Fibroblast of lung (primary cell): ENCODE measurements around the gene DDX49. TPM values are rescaled to one million over a fixed set of nuclear protein-coding genes. Genes with fewer than 3 reads are reported as not detected.

Experiments
- DNase-seq, 2 donors: peaks; one replicate each; pipeline versions ENCODE4 v3.0.0 to v3.0.0-alpha.2; 2010; ENCODE audit warnings: low read depth in 2 of 2
- H2AFZ ChIP-seq: 2 replicates; pipeline ENCODE4 v1.5.1; 2012; ENCODE audit warnings: low read length, control low read depth, inconsistent platforms
- H3K27ac ChIP-seq: 2 replicates; pipeline ENCODE4 v1.5.1; 2011; ENCODE audit warnings: low read length, control low read depth; ENCODE audit not compliant: insufficient read depth
- H3K27me3 ChIP-seq: 2 replicates; pipeline ENCODE4 v1.5.1; 2011; ENCODE audit warnings: mild to moderate bottlenecking, low read length; ENCODE audit not compliant: control insufficient read depth, insufficient read depth
- H3K36me3 ChIP-seq: 2 replicates; pipeline ENCODE4 v1.5.1; 2011; ENCODE audit warnings: low read length; ENCODE audit not compliant: control insufficient read depth, insufficient read depth
- H3K4me1 ChIP-seq: 2 replicates; pipeline ENCODE4 v1.5.1; 2011; ENCODE audit warnings: low read length; ENCODE audit not compliant: control insufficient read depth, insufficient read depth; ENCODE audit errors: extremely low read depth
- H3K4me2 ChIP-seq: 2 replicates; pipeline ENCODE4 v1.5.1; 2011; ENCODE audit warnings: low read length, control low read depth; ENCODE audit not compliant: insufficient read depth; ENCODE audit errors: extremely low read depth
- H3K4me3 ChIP-seq, 4 experiments: fragments of 200-600 bp in 1 of 4; sonication (generic) in 1 of 4; replicated peaks in 1 of 4; 2 replicates each; pipeline ENCODE4 v1.5.1; 2011 to 2016; ENCODE audit warnings: low read length in 4 of 4, low read depth in 3 of 4, mild to moderate bottlenecking in 3 of 4, control low read depth in 2 of 4, inconsistent platforms in 1 of 4, mixed read lengths in 1 of 4; ENCODE audit not compliant: insufficient read depth in 1 of 4; ENCODE audit errors: control extremely low read depth in 1 of 4
- H3K79me2 ChIP-seq: 2 replicates; pipeline ENCODE4 v1.5.1; 2012; ENCODE audit warnings: mild to moderate bottlenecking, low read length, inconsistent platforms; ENCODE audit not compliant: control insufficient read depth, insufficient read depth
- H3K9ac ChIP-seq: 2 replicates; pipeline ENCODE4 v1.5.1; 2011; ENCODE audit warnings: mild to moderate bottlenecking, low read length, control low read depth; ENCODE audit not compliant: insufficient read depth
- H3K9me3 ChIP-seq: 2 replicates; pipeline ENCODE4 v1.5.1; 2012; ENCODE audit warnings: low read depth, low read length; ENCODE audit not compliant: control insufficient read depth, insufficient read depth
- H4K20me1 ChIP-seq: 2 replicates; pipeline ENCODE4 v1.5.1; 2011; ENCODE audit warnings: low read length; ENCODE audit not compliant: control insufficient read depth, insufficient read depth; ENCODE audit errors: extremely low read depth
- EZH2 ChIP-seq: IDR thresholded peaks from 2 replicates; pipeline ENCODE4 v1.5.1; 2012; ENCODE audit warnings: low read length, control low read depth, mild to moderate bottlenecking; ENCODE audit errors: missing control alignments
- polyA plus RNA-seq, 2 donors: library from polyadenylated mRNA; depleted of rRNA in 1 of 2; stranded (reverse) in 1 of 2; unstranded in 1 of 2; fragments of >200 nt; gene quantifications; 2 replicates each; pipeline ENCODE4 v1.2.1, GENCODE V29; 2011 to 2012; ENCODE audit warnings: missing spikeins in 1 of 2
- total RNA-seq: library from RNA; depleted of rRNA; stranded (reverse); fragments of >200 nt; gene quantifications from 2 replicates; pipeline ENCODE4 v1.2.1, GENCODE V29; 2014
- TF ChIP-seq, protein P1 (sequence below), 2 donors: IDR thresholded peaks in 1 of 2; conservative IDR thresholded peaks in 1 of 2; 1 replicate in 1 of 2; 2 replicates in 1 of 2; pipeline ENCODE4 v1.5.1; 2011 to 2012; ENCODE audit warnings: low read length in 2 of 2, control low read depth in 1 of 2, inconsistent platforms in 1 of 2, low read depth in 1 of 2, mild to moderate bottlenecking in 1 of 2

Gene DDX49
- total and polyA plus RNA-seq, 2 donors (not counting 1 experiment from before 2014, with no cell fraction given): 25.3 to 56.3 TPM

DNA sequence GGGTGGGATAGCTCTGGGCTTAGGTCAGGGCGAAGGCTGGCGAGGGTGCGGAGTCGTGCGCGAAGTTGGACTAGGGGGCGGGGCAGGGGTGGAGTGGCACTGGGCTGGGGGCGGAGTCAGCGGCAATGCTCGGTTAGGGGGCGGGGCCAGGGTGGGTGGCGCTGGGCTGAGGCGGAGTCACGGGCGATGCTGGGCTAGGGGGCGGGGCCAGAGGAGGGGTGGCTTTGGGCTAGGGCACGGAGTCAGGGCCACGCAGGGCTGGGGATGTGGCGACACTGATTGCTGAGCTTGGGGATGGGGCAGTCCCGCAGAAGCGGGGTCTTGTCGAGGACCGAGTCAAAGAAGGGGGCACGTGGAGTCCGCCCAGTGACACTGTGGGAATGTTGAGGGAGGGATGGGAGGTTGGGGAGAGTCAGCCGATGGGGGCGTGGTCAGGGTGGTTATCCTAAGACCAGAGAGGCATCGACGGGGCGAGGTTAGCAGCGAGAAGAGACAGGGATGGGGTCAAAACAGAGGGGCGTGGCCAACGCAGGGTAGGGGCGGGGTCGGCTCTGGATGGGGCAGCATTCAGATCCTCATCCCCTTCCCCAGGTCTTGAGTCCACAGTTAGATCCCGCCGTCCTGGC, 12.8 kb downstream of the DDX49 start:
- no peaks in the 10 kb centered on the region for H3K79me2 ChIP-seq
- no peak overlapping the region for H3K9ac ChIP-seq
- no peaks in the 10 kb centered on the region for H3K9me3 ChIP-seq
- H3K36me3 ChIP-seq: peaks cover 33% of the 10 kb centered on the region
- H4K20me1 ChIP-seq: no peaks in the 10 kb centered on the region
- no peaks in the 10 kb centered on the region for H3K4me1 ChIP-seq
- no peak overlapping the region for H3K27ac ChIP-seq
- no peaks in the 10 kb centered on the region for H3K27me3 ChIP-seq
- no peak overlapping the region for H3K4me2 ChIP-seq
- no peak overlapping the region for H2AFZ ChIP-seq
- H3K4me3 ChIP-seq: no peak overlapping the region
- TF ChIP-seq, protein P1, sequence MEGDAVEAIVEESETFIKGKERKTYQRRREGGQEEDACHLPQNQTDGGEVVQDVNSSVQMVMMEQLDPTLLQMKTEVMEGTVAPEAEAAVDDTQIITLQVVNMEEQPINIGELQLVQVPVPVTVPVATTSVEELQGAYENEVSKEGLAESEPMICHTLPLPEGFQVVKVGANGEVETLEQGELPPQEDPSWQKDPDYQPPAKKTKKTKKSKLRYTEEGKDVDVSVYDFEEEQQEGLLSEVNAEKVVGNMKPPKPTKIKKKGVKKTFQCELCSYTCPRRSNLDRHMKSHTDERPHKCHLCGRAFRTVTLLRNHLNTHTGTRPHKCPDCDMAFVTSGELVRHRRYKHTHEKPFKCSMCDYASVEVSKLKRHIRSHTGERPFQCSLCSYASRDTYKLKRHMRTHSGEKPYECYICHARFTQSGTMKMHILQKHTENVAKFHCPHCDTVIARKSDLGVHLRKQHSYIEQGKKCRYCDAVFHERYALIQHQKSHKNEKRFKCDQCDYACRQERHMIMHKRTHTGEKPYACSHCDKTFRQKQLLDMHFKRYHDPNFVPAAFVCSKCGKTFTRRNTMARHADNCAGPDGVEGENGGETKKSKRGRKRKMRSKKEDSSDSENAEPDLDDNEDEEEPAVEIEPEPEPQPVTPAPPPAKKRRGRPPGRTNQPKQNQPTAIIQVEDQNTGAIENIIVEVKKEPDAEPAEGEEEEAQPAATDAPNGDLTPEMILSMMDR (conservative IDR thresholded peaks at IDR 0.05 in 1 of 2, IDR thresholded peaks at IDR 0.05 in 1 of 2; ENCODE audit: low read depth in 1 of 2, low read length in 2 of 2): no peak
- TF ChIP-seq EZH2: no peak
- DNase-seq: peak; percentile 35 to 40

DNA sequence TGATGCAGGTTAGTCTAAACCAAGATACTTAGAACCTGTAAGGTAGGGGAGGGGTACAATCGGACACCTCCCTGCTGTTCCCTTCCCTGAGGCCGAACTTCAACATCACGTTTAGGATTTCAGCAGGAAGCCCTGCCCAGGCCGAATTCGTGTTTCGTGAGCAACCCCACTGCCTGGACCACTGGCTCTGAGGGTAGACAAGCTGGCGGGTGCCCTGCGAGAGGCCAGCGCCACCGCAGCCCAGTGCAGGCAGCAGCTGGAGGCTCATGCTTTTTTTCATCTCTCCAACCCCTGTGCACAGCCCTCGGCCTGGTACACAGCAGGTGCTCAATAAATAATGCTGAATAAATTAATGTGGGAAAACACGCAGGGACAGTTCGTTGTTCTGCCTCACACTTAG, 13.8 kb downstream of the DDX49 start:
- Histone ChIP-seq H3K9ac (no peak overlapping the region), H3K79me2 (peaks cover 2% of the 10 kb centered on the region)
- DNase-seq: no peak

DNA sequence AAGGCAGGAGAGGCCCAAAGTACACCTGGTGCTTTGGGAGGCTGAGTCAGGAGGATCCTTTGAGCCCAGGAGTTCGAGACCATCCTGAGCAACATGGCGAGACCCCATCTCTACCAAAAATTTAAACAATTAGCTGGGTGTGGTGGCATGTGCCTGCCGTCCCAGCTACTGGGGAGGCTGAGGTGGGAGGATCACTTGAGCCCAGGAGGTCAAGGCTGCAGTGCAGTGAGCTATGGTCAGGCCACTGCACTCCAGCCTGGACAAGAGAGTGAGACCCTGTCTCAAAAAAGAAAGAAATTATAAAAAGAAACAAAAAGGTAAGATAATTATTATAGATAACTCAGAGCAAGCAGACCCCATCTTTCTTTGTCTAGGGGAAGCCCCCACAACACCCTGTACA, 19.6 kb downstream of the DDX49 start:
- Histone ChIP-seq H3K9ac (no peak overlapping the region), H3K27ac (no peak overlapping the region), H3K27me3 (no peaks in the 10 kb centered on the region), H3K79me2 (peaks cover 22% of the 10 kb centered on the region), H4K20me1 (no peaks in the 10 kb centered on the region), H3K4me1 (no peaks in the 10 kb centered on the region), H2AFZ (no peak overlapping the region), H3K9me3 (no peaks in the 10 kb centered on the region), H3K36me3 (peaks cover 5% of the 10 kb centered on the region), H3K4me3 (peak overlapping the region in 2 of 4 experiments; percentile 84 to 88), H3K4me2 (peak overlapping the region; percentile 95)
- no peak for DNase-seq
- TF ChIP-seq EZH2: no peak
- TF ChIP-seq, protein P1 (conservative IDR thresholded peaks at IDR 0.05 in 1 of 2, IDR thresholded peaks at IDR 0.05 in 1 of 2; ENCODE audit: low read depth in 1 of 2, low read length in 2 of 2): no peak

More for the DNA sequence above, 13.8 kb downstream of the DDX49 start:
- H3K4me1 ChIP-seq: no peaks in the 10 kb centered on the region
- TF ChIP-seq EZH2: no peak
- TF ChIP-seq, protein P1 (conservative IDR thresholded peaks at IDR 0.05 in 1 of 2, IDR thresholded peaks at IDR 0.05 in 1 of 2; ENCODE audit: low read depth in 1 of 2, low read length in 2 of 2): no peak
- no peaks in the 10 kb centered on the region for H3K27me3 ChIP-seq
- no peak overlapping the region for H3K4me2 ChIP-seq
- no peak overlapping the region for H3K4me3 ChIP-seq
- H3K36me3 ChIP-seq: peaks cover 33% of the 10 kb centered on the region
- H2AFZ ChIP-seq: no peak overlapping the region
- no peaks in the 10 kb centered on the region for H3K9me3 ChIP-seq
- H3K27ac ChIP-seq: no peak overlapping the region
- H4K20me1 ChIP-seq: no peaks in the 10 kb centered on the region
